Measurements from ENCODE around the gene EXOC1. TPM values are rescaled to one million over a fixed set of nuclear protein-coding genes. Genes with fewer than 3 reads are reported as not detected.

EXOC1 gene
- total RNA-seq, 1 experiment from 2014 or later, result 25.2 TPM

DNA sequence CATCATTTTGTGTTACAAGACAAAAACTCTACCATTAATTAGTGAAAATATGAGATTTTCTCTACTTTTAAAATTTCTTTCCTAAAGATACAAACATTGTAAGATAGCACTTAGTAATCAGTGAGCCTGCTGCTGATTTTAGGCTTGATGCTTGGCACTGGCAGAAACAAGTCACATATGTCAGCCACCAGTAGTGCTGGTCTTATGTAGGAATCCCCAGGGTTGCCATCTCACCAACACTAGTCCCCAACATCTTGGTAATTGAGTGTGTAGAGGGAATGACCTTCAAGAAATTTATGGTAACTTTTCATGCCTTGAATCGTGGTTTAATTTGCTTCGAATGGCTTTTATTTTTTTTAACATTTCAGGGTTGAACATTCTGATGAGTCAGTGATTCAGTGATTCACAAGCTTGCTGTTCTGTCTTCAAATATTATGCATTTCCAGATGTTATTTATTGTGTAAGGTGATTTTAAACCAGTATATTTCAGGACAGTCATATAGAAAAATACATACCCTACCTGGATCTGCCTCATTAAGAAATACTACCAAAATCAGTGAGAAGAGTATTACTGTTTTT is 11.9 kb downstream of the EXOC1 start:
- peaks cover 17% of the 10 kb centered on the region for H3K36me3 Mint-ChIP-seq (ENCODE audit: insufficient read depth, unreplicated experiment)
- H3K4me3 Mint-ChIP-seq (ENCODE audit: low read depth, unreplicated experiment), result no peak overlapping the region
- CTCF ChIA-PET, result interaction anchor here (1.1 kb wide), 1 partner anchor 83 kb away, joined by 4 read pairs; no protein-coding TSS in a partner anchor
- BruUV-seq (replicated peaks), result no TSS peak
- TF ChIP-seq, protein P1, sequence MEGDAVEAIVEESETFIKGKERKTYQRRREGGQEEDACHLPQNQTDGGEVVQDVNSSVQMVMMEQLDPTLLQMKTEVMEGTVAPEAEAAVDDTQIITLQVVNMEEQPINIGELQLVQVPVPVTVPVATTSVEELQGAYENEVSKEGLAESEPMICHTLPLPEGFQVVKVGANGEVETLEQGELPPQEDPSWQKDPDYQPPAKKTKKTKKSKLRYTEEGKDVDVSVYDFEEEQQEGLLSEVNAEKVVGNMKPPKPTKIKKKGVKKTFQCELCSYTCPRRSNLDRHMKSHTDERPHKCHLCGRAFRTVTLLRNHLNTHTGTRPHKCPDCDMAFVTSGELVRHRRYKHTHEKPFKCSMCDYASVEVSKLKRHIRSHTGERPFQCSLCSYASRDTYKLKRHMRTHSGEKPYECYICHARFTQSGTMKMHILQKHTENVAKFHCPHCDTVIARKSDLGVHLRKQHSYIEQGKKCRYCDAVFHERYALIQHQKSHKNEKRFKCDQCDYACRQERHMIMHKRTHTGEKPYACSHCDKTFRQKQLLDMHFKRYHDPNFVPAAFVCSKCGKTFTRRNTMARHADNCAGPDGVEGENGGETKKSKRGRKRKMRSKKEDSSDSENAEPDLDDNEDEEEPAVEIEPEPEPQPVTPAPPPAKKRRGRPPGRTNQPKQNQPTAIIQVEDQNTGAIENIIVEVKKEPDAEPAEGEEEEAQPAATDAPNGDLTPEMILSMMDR (IDR thresholded peaks at IDR 0.05; ENCODE audit: unreplicated experiment), result no peak
- H3K9me3 Mint-ChIP-seq (ENCODE audit: low read depth, unreplicated experiment), result no peaks in the 10 kb centered on the region
- DNase-seq, result no peak
- H3K27me3 Mint-ChIP-seq (ENCODE audit: unreplicated experiment), result no peaks in the 10 kb centered on the region
- H3K4me1 Mint-ChIP-seq (ENCODE audit: low read depth, unreplicated experiment), result peaks cover 10% of the 10 kb centered on the region
- H3K27ac Mint-ChIP-seq (ENCODE audit: unreplicated experiment), result no peak overlapping the region
- intact Hi-C loops (cut with micrococcal nuclease; ENCODE audit: unreplicated experiment), result loop anchor here (5.0 kb wide), 1 partner anchor 318 kb away; the partner anchor contains the start of gene CLOCK

DNA sequence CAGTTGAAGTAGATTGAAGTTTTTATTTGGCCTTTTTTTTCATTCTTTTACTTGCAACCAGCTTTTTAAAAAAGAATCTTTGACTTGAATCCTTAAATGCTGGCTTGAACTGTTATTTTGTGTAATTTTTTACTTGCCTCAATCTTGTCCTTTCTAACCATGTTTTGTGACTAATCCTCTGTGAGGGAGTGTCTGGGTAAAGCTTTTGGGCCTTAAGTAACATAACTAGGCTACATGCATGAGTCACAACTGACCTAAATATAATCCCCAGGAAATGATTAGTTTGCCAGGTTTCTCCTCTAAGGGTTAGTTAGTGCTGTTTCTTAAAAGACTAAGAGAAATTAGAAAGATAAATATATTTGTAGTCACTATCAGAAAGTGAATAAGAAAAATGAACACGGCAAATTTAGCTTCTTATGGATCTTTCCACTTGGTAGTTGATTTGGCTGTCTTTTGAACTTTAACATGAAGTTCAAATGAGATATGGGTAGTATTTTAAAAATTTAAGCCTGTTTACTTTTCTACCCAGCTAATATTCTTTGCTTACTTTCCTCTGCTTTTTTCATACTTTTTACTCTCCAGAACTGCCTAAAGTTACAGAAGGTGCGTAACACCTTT is 13.0 kb downstream of the EXOC1 start:
- no peaks in the 10 kb centered on the region for H3K27me3 Mint-ChIP-seq (ENCODE audit: unreplicated experiment)
- H3K4me3 Mint-ChIP-seq (ENCODE audit: low read depth, unreplicated experiment), result no peak overlapping the region
- H3K27ac Mint-ChIP-seq (ENCODE audit: unreplicated experiment), result peak overlapping the region; percentile 61
- CTCF ChIA-PET, result interaction anchor here (0.6 to 1.1 kb wide), 2 partner anchors 82 to 456 kb away, joined by 4 to 6 read pairs; no protein-coding TSS in a partner anchor
- H3K36me3 Mint-ChIP-seq (ENCODE audit: insufficient read depth, unreplicated experiment), result peaks cover 11% of the 10 kb centered on the region
- DNase-seq, result peak; percentile 1
- intact Hi-C loops (cut with micrococcal nuclease; ENCODE audit: unreplicated experiment), result loop anchor here (2.0 to 5.0 kb wide), 2 partner anchors 130 to 319 kb away; partner anchors contain the start of gene CLOCK
- H3K4me1 Mint-ChIP-seq (ENCODE audit: low read depth, unreplicated experiment), result peaks cover 10% of the 10 kb centered on the region
- no peaks in the 10 kb centered on the region for H3K9me3 Mint-ChIP-seq (ENCODE audit: low read depth, unreplicated experiment)
- BruUV-seq (replicated peaks), result no TSS peak
- TF ChIP-seq, protein P1 (IDR thresholded peaks at IDR 0.05; ENCODE audit: unreplicated experiment), result no peak

DNA sequence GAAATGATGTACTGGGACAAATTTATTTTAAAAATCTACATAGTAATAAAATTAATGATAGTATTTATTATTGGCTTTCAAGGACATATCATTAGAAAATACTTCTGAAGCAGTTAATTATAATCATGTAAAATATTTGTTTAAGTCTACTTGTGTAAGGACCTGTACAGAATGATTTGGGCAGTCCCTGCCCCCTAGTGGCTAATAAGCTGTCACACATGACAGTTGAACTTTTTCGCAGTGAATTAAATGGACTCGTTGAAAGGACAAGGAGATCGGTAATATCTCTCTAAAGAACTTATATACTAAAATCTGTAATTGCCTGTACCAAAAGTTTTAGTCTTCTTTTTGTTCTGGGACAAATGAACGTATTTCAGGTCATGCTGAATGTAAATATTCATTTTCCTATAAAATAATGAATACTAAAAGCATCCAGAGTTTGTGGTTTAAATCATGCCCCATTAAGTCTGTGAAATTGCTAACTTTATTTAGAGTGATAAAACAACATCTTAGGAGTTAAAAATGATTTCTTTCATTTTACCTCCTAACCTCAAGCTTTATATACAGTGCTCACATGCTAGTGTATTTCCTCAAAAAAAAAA is 13.6 kb downstream of the EXOC1 start:
- Mint-ChIP-seq H3K36me3 (ENCODE audit: insufficient read depth, unreplicated experiment) (peaks cover 10% of the 10 kb centered on the region), H3K4me1 (ENCODE audit: low read depth, unreplicated experiment) (peaks cover 10% of the 10 kb centered on the region), H3K4me3 (ENCODE audit: low read depth, unreplicated experiment) (no peak overlapping the region), H3K9me3 (ENCODE audit: low read depth, unreplicated experiment) (no peaks in the 10 kb centered on the region), H3K27ac (ENCODE audit: unreplicated experiment) (no peak overlapping the region), H3K27me3 (ENCODE audit: unreplicated experiment) (no peaks in the 10 kb centered on the region)
- BruUV-seq (replicated peaks), result no TSS peak
- intact Hi-C loops (cut with micrococcal nuclease; ENCODE audit: unreplicated experiment), result loop anchor here (2.0 to 5.0 kb wide), 2 partner anchors 130 to 320 kb away; partner anchors contain the start of gene CLOCK
- TF ChIP-seq, protein P1 (IDR thresholded peaks at IDR 0.05; ENCODE audit: unreplicated experiment), result peak; percentile 31
- peak; percentile 9 for DNase-seq
- CTCF ChIA-PET, result no interaction called here

DNA sequence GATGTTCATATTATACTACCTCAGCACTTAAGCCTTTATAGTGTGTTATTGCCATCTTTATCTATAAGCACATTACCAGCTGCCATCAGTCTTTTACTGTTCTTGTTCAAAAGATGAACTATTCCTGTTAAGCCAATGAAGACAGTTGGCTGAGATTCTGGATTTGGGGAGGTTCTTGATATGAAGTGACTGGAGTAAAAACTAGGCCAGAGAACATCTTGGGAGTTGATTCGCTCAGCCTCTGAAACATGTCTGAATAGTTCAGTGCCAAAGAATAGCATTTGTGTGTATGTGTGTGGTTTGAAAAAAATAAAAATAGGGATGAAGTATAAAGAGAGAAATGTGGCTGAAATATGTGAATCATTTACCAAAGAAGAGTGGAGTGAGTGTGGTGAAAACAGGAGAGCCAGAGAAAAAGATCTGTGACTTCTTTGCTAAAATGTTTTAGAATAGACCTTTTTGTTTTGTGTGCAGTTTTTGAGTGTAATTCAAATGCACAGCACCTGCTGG is 15.2 kb downstream of the EXOC1 start:
- Mint-ChIP-seq H3K4me1 (ENCODE audit: low read depth, unreplicated experiment) (peaks cover 10% of the 10 kb centered on the region), H3K27ac (ENCODE audit: unreplicated experiment) (no peak overlapping the region), H3K36me3 (ENCODE audit: insufficient read depth, unreplicated experiment) (peaks cover 5% of the 10 kb centered on the region), H3K27me3 (ENCODE audit: unreplicated experiment) (no peaks in the 10 kb centered on the region), H3K4me3 (ENCODE audit: low read depth, unreplicated experiment) (no peak overlapping the region), H3K9me3 (ENCODE audit: low read depth, unreplicated experiment) (no peaks in the 10 kb centered on the region)
- intact Hi-C loops (cut with micrococcal nuclease; ENCODE audit: unreplicated experiment), result loop anchor here (5.0 kb wide), 1 partner anchor 321 kb away; the partner anchor contains the start of gene CLOCK
- BruUV-seq (replicated peaks), result no TSS peak
- TF ChIP-seq, protein P1 (IDR thresholded peaks at IDR 0.05; ENCODE audit: unreplicated experiment), result no peak
- CTCF ChIA-PET, result no interaction called here
- no peak for DNase-seq

All from Calu3 (cell line).